WTC11 (cell line): ENCODE measurements around the gene RHOT2. TPM values are rescaled to one million over a fixed set of nuclear protein-coding genes. Genes with fewer than 3 reads are reported as not detected.

Source experiments
- ATAC-seq: fragments of 200-7000 bp; cut with Tn5 transposase; 2 replicates; pipeline ENCODE4 v1.10.0; 2021; ENCODE audit warnings: mild to moderate bottlenecking, moderate library complexity
- CTCF ChIA-PET: fragments of 300-600 bp; sonication (Branson Sonifier 250); formaldehyde crosslinking; loops from one replicate; lab custom pipeline; 2021; ENCODE audit warnings: antibody characterized with exemption; lab: Charles Lee
- POLR2A ChIA-PET: fragments of 350-600 bp; sonication (Branson Sonifier 250); formaldehyde crosslinking; loops from one replicate; lab custom pipeline; 2021; ENCODE audit warnings: antibody characterized with exemption; lab: Charles Lee
- DNase-seq: peaks from one replicate; pipeline ENCODE4 v3.0.0; 2021; ENCODE audit warnings: low spot score
- H3K27ac Mint-ChIP-seq: 2 replicates; pipeline ENCODE4 v1.8.0; 2021; ENCODE audit warnings: mixed read lengths
- H3K27me3 Mint-ChIP-seq: 2 replicates; pipeline ENCODE4 v1.8.0; 2021; ENCODE audit warnings: low read depth, mild to moderate bottlenecking, moderate library complexity, mixed read lengths
- H3K36me3 Mint-ChIP-seq: 2 replicates; pipeline ENCODE4 v1.8.0; 2021; ENCODE audit warnings: mixed read lengths
- H3K4me1 Mint-ChIP-seq: 2 replicates; pipeline ENCODE4 v1.8.0; 2022; ENCODE audit warnings: mixed read lengths
- H3K4me3 Mint-ChIP-seq: 2 replicates; pipeline ENCODE4 v1.8.0; 2021; ENCODE audit warnings: mild to moderate bottlenecking, moderate library complexity, mixed read lengths
- H3K9me3 Mint-ChIP-seq: 2 replicates; pipeline ENCODE4 v1.8.0; 2021; ENCODE audit warnings: mixed read lengths
- ATF6 ChIP-seq: sonication (generic); formaldehyde crosslinking; IDR thresholded peaks from 2 replicates; pipeline ENCODE4 v1.8.1; 2023; ENCODE audit warnings: mild to moderate bottlenecking, missing genetic modification reagents
- CREM ChIP-seq: sonication (generic); formaldehyde crosslinking; IDR thresholded peaks from 2 replicates; pipeline ENCODE4 v1.8.1; 2022; ENCODE audit warnings: mild to moderate bottlenecking, missing genetic modification reagents, moderate library complexity
- ELF4 ChIP-seq: sonication (generic); formaldehyde crosslinking; IDR thresholded peaks from 2 replicates; pipeline ENCODE4 v1.8.1; 2022; ENCODE audit warnings: low read depth, mild to moderate bottlenecking, moderate library complexity, missing genetic modification reagents
- ETV6 ChIP-seq: sonication (generic); formaldehyde crosslinking; IDR thresholded peaks from 2 replicates; pipeline ENCODE4 v1.8.1; 2022; ENCODE audit warnings: mild to moderate bottlenecking, missing genetic modification reagents
- FOXP1 ChIP-seq: sonication (generic); formaldehyde crosslinking; IDR thresholded peaks from 2 replicates; pipeline ENCODE4 v1.8.0; 2022; ENCODE audit warnings: missing genetic modification reagents, mild to moderate bottlenecking, moderate library complexity, borderline replicate concordance
- GRHL2 ChIP-seq: fragments of 250-450 bp; sonication (Bioruptor Pico); IDR thresholded peaks from 2 replicates; pipeline ENCODE4 v1.8.0; 2022; ENCODE audit warnings: mild to moderate bottlenecking, moderate library complexity; ENCODE audit not compliant: insufficient replicate concordance, severe bottlenecking
- IRF2 ChIP-seq: sonication (generic); formaldehyde crosslinking; IDR thresholded peaks from 2 replicates; pipeline ENCODE4 v1.8.0; 2022; ENCODE audit warnings: low read depth, missing genetic modification reagents, borderline replicate concordance
- MAX ChIP-seq: sonication (generic); formaldehyde crosslinking; IDR thresholded peaks from 2 replicates; pipeline ENCODE4 v1.8.0; 2022; ENCODE audit warnings: mild to moderate bottlenecking, missing genetic modification reagents
- MYBL2 ChIP-seq: sonication (generic); formaldehyde crosslinking; IDR thresholded peaks from 2 replicates; pipeline ENCODE4 v1.8.1; 2023; ENCODE audit warnings: mild to moderate bottlenecking, moderate library complexity, missing genetic modification reagents
- NFE2L1 ChIP-seq: sonication (generic); formaldehyde crosslinking; IDR thresholded peaks from 2 replicates; pipeline ENCODE4 v1.8.1; 2023; ENCODE audit warnings: missing genetic modification reagents
- NFYB ChIP-seq: sonication (generic); formaldehyde crosslinking; conservative IDR thresholded peaks from 2 replicates; pipeline ENCODE4 v1.8.0; 2022; ENCODE audit warnings: low read depth, missing genetic modification reagents
- NR3C1 ChIP-seq: sonication (generic); formaldehyde crosslinking; conservative IDR thresholded peaks from 2 replicates; pipeline ENCODE4 v1.8.1; 2023; ENCODE audit warnings: low read depth, mild to moderate bottlenecking, missing genetic modification reagents
- PRDM15 ChIP-seq: sonication (generic); formaldehyde crosslinking; IDR thresholded peaks from 2 replicates; pipeline ENCODE4 v1.8.0; 2022; ENCODE audit warnings: missing genetic modification reagents
- RELA ChIP-seq: sonication (generic); formaldehyde crosslinking; IDR thresholded peaks from 2 replicates; pipeline ENCODE4 v1.8.1; 2022; ENCODE audit warnings: missing genetic modification reagents, mild to moderate bottlenecking, borderline replicate concordance
- RORB ChIP-seq: fragments of 250-450 bp; sonication (Bioruptor Pico); IDR thresholded peaks from 2 replicates; pipeline ENCODE4 v1.9.0; 2021; ENCODE audit warnings: mild to moderate bottlenecking
- SP1 ChIP-seq: sonication (generic); formaldehyde crosslinking; conservative IDR thresholded peaks from 2 replicates; pipeline ENCODE4 v1.8.1; 2022; ENCODE audit warnings: missing genetic modification reagents
- TCF7 ChIP-seq: sonication (generic); formaldehyde crosslinking; IDR thresholded peaks from 2 replicates; pipeline ENCODE4 v1.8.0; 2022; ENCODE audit warnings: mild to moderate bottlenecking, low read depth, missing genetic modification reagents, moderate library complexity
- TEAD1 ChIP-seq: sonication (generic); formaldehyde crosslinking; IDR thresholded peaks from 2 replicates; pipeline ENCODE4 v1.8.0; 2022; ENCODE audit warnings: mild to moderate bottlenecking, missing genetic modification reagents
- ZBTB21 ChIP-seq: sonication (generic); formaldehyde crosslinking; IDR thresholded peaks from 2 replicates; pipeline ENCODE4 v1.8.1; 2023; ENCODE audit warnings: mild to moderate bottlenecking, missing genetic modification reagents, borderline replicate concordance
- ZNF138 ChIP-seq: sonication (generic); formaldehyde crosslinking; conservative IDR thresholded peaks from 2 replicates; pipeline ENCODE4 v1.8.1; 2022; ENCODE audit warnings: mild to moderate bottlenecking, moderate library complexity, missing genetic modification reagents
- ZNF263 ChIP-seq: sonication (generic); formaldehyde crosslinking; IDR thresholded peaks from 2 replicates; pipeline ENCODE4 v1.8.1; 2022; ENCODE audit warnings: low read depth, mild to moderate bottlenecking, moderate library complexity, missing genetic modification reagents
- ZNF416 ChIP-seq: fragments of 250-450 bp; sonication (Bioruptor Pico); IDR thresholded peaks from 2 replicates; pipeline ENCODE4 v1.9.0; 2021; ENCODE audit warnings: mild to moderate bottlenecking, inconsistent platforms
- ZNF423 ChIP-seq: fragments of 250-450 bp; sonication (Bioruptor Pico); IDR thresholded peaks from 2 replicates; pipeline ENCODE4 v2.1.2; 2022; ENCODE audit warnings: mild to moderate bottlenecking, moderate library complexity
- total RNA-seq: library from RNA; stranded (reverse); gene quantifications from 3 replicates; pipeline ENCODE4 v1.2.3, GENCODE V29; 2021

The RHOT2 gene
- total RNA-seq, 1 experiment from 2014 or later, result 285 TPM

GRCh38 chr16:714079-714478, 46.1 kb downstream of the RHOT2 start:
- H3K4me3 Mint-ChIP-seq, result no peak overlapping the region
- ATAC-seq (no peak), DNase-seq (no peak)
- H3K9me3 Mint-ChIP-seq, result no peaks in the 10 kb centered on the region
- ChIA-PET POLR2A (interaction anchor here (0.6 kb wide), 1 partner anchor 1540 kb away, joined by 3 read pairs; no protein-coding TSS in a partner anchor), CTCF (interaction anchor here (0.8 to 8.8 kb wide), 5 partner anchors 13 to 359 kb away, joined by 3 to 90 read pairs (median 22); partner anchors contain the start of genes CCDC78, CHTF18, HAGHL and RPUSD1)
- no peaks in the 10 kb centered on the region for H3K36me3 Mint-ChIP-seq
- peaks cover 9% of the 10 kb centered on the region for H3K4me1 Mint-ChIP-seq
- H3K27ac Mint-ChIP-seq, result no peak overlapping the region
- TF ChIP-seq MYBL2 (CRISPR knock-in tag) (no peak), ZNF416 (CRISPR knock-in tag) (no peak), CREM (no peak), GRHL2 (no peak), TCF7 (CRISPR knock-in tag) (no peak), TEAD1 (CRISPR knock-in tag) (no peak), RORB (CRISPR knock-in tag) (no peak), ZBTB21 (no peak)
- H3K27me3 Mint-ChIP-seq, result peaks cover 43% of the 10 kb centered on the region

- DNase-seq, result peak; percentile 93
- ChIA-PET CTCF (interaction anchor here (0.6 to 8.8 kb wide), 14 partner anchors 8 to 583 kb away, joined by 3 to 90 read pairs (median 7); partner anchors contain the start of genes CCDC78, CHTF18, HAGHL and RPUSD1), POLR2A (interaction anchor here (1.1 kb wide), 1 partner anchor 398 kb away, joined by 3 read pairs; no protein-coding TSS in a partner anchor)
- Mint-ChIP-seq H3K4me1 (peaks cover 14% of the 10 kb centered on the region), H3K27me3 (peaks cover 40% of the 10 kb centered on the region), H3K27ac (no peak within 1 kb of the TSS), H3K4me3 (peak within 1 kb of the TSS; percentile 63), H3K36me3 (no peaks in the 10 kb centered on the region), H3K9me3 (no peaks in the 10 kb centered on the region)
- ATAC-seq, result peak; percentile 72
- TF ChIP-seq NFYB (CRISPR knock-in tag) (peak; percentile 76), ZNF138 (CRISPR knock-in tag) (no peak), NFE2L1 (no peak), ETV6 (peak; percentile 52; the same call in 1 of the 2 replicates), NR3C1 (CRISPR knock-in tag) (no peak), RELA (CRISPR knock-in tag) (no peak), MAX (0 out of 2 replicates have a peak, but pooled peaks have one; percentile 29), SP1 (CRISPR knock-in tag) (peak; percentile 80), ELF4 (CRISPR knock-in tag) (no peak), FOXP1 (CRISPR knock-in tag) (0 out of 2 replicates have a peak, but pooled peaks have one; percentile 20)
These were observed 46.9 kb downstream of the RHOT2 start, which contains the start of gene METRN for GRCh38 chr16:714558-715476. Gene METRN, plus strand, starts transcription at chr16:715118. Its CDS starts 172 bp downstream, at chr16:715290.

- no peak overlapping the region for H3K27ac Mint-ChIP-seq
- peak overlapping the region; percentile 63 for H3K4me3 Mint-ChIP-seq
- ChIA-PET CTCF (interaction anchor here (0.6 to 8.8 kb wide), 26 partner anchors 9 to 1404 kb away, joined by 3 to 90 read pairs (median 5); partner anchors contain the start of genes CCDC78, CHTF18, HAGHL and RPUSD1), POLR2A (interaction anchor here (0.6 to 1.9 kb wide), 6 partner anchors 9 to 397 kb away, joined by 3 to 5 read pairs (median 4); partner anchors contain the start of genes CHTF18, GNG13 and RPUSD1)
- peaks cover 16% of the 10 kb centered on the region for H3K4me1 Mint-ChIP-seq
- ATAC-seq (peak; percentile 6), DNase-seq (no peak)
- no peaks in the 10 kb centered on the region for H3K9me3 Mint-ChIP-seq
- no peaks in the 10 kb centered on the region for H3K36me3 Mint-ChIP-seq
- H3K27me3 Mint-ChIP-seq, result peaks cover 40% of the 10 kb centered on the region
- TF ChIP-seq PRDM15 (CRISPR knock-in tag) (no peak), ZNF263 (CRISPR knock-in tag) (no peak), MAX (no peak), ETV6 (peak; percentile 71; the same call in 1 of the 2 replicates), IRF2 (CRISPR knock-in tag) (0 out of 2 replicates have a peak, but pooled peaks have one; percentile 59), ATF6 (no peak), ZNF423 (peak; percentile 58)
These were observed 47.7 kb downstream of the RHOT2 start for GRCh38 chr16:715477-716199.
